Measurements from ENCODE around the gene TLNRD1. TPM values are rescaled to one million over a fixed set of nuclear protein-coding genes. Genes with fewer than 3 reads are reported as not detected.

The TLNRD1 gene
- total RNA-seq, 2 donors from 2014 or later = 10.0 to 26.1 TPM

GRCh38 chr15:80972276-80972675 is 28.4 kb upstream of the TLNRD1 start:
- no peak for TF ChIP-seq CTCF (IDR thresholded peaks at IDR 0.05)

GRCh38 chr15:80974914-80975313 is 25.8 kb upstream of the TLNRD1 start:
- Histone ChIP-seq H3K36me3 (peaks cover 18% of the 10 kb centered on the region), H3K9me3 (no peaks in the 10 kb centered on the region), H3K27ac (no peak overlapping the region), H3K4me3 (no peak overlapping the region), H3K4me1 (peaks cover 0 to 18% of the 10 kb centered on the region in 2 donors), H3K27me3 (no peaks in the 10 kb centered on the region)
- no peak for DNase-seq (ENCODE audit: low spot score)
- no peak for TF ChIP-seq CTCF (IDR thresholded peaks at IDR 0.05)

More at GRCh38 chr15:80972276-80972675, 28.4 kb upstream of the TLNRD1 start:
- Histone ChIP-seq H3K27ac (no peak overlapping the region), H3K4me1 (peaks cover 0 to 9% of the 10 kb centered on the region in 2 donors), H3K36me3 (no peaks in the 10 kb centered on the region), H3K4me3 (no peak overlapping the region), H3K27me3 (no peaks in the 10 kb centered on the region), H3K9me3 (no peaks in the 10 kb centered on the region)
- peak; percentile 26 for DNase-seq (ENCODE audit: low spot score)

GRCh38 chr15:80976851-80977250 is 23.9 kb upstream of the TLNRD1 start:
- DNase-seq (ENCODE audit: low spot score) = no peak
- Histone ChIP-seq H3K4me3 (no peak overlapping the region), H3K4me1 (peaks cover 0 to 17% of the 10 kb centered on the region in 2 donors), H3K27me3 (no peaks in the 10 kb centered on the region), H3K27ac (no peak overlapping the region), H3K36me3 (peaks cover 32% of the 10 kb centered on the region), H3K9me3 (no peaks in the 10 kb centered on the region)
- TF ChIP-seq CTCF (IDR thresholded peaks at IDR 0.05) = no peak

GRCh38 chr15:80977627-80978036 is 23.1 kb upstream of the TLNRD1 start:
- Histone ChIP-seq H3K4me1 (peaks cover 0 to 17% of the 10 kb centered on the region in 2 donors), H3K9me3 (no peaks in the 10 kb centered on the region), H3K27ac (no peak overlapping the region), H3K4me3 (no peak overlapping the region), H3K27me3 (no peaks in the 10 kb centered on the region), H3K36me3 (peaks cover 40% of the 10 kb centered on the region)
- peak in 1 of 2 donors; percentile 65 for TF ChIP-seq CTCF (IDR thresholded peaks at IDR 0.05)
- peak; percentile 68 for DNase-seq (ENCODE audit: low spot score)

GRCh38 chr15:80978685-80979329 is 21.9 kb upstream of the TLNRD1 start:
- H3K9me3 ChIP-seq = no peaks in the 10 kb centered on the region
- H3K27ac ChIP-seq = peak overlapping the region; percentile 39 to 48
- peaks cover 0 to 17% of the 10 kb centered on the region in 2 donors for H3K4me1 ChIP-seq
- no peak for TF ChIP-seq CTCF (IDR thresholded peaks at IDR 0.05)
- H3K36me3 ChIP-seq = peaks cover 43% of the 10 kb centered on the region
- no peak for DNase-seq (ENCODE audit: low spot score)
- no peak overlapping the region for H3K4me3 ChIP-seq
- no peaks in the 10 kb centered on the region for H3K27me3 ChIP-seq
